IPS DF 6.9 (cell line): ENCODE measurements around the gene SLC8A3.
A peak's percentile ranks its signal among the peaks of the same experiment; 100 is the strongest.

ENCODE experiments used
- DNase-seq: peaks from one replicate; pipeline ENCODE4 v3.0.0-alpha.2; 2013; ENCODE audit warnings: low read depth, low spot score
- H3K27ac ChIP-seq: one replicate; pipeline ENCODE4 v1.5.1; 2013; ENCODE audit warnings: low read length, control low read depth
- H3K27me3 ChIP-seq: 2 replicates; pipeline ENCODE4 v1.6.1; 2013; ENCODE audit warnings: mild to moderate bottlenecking, low read length; ENCODE audit not compliant: control insufficient read depth, insufficient read depth
- H3K36me3 ChIP-seq: 2 replicates; pipeline ENCODE4 v1.6.1; 2013; ENCODE audit warnings: low read length; ENCODE audit not compliant: control insufficient read depth, insufficient read depth
- H3K4me1 ChIP-seq: 2 replicates; pipeline ENCODE4 v1.6.1; 2013; ENCODE audit warnings: low read length; ENCODE audit not compliant: control insufficient read depth, insufficient read depth
- H3K4me3 ChIP-seq: 2 replicates; pipeline ENCODE4 v1.5.1; 2013; ENCODE audit warnings: mild to moderate bottlenecking, low read length
- H3K9me3 ChIP-seq: 2 replicates; pipeline ENCODE4 v1.6.1; 2013; ENCODE audit warnings: low read length, inconsistent platforms; ENCODE audit not compliant: control insufficient read depth, insufficient read depth
- WGBS: extraction: QIAGEN DNeasy Blood & Tissue Kit; methylation state at CpG from one replicate; pipeline ENCODE4 v1.1.7; 2013; ENCODE audit warnings: mixed read lengths, missing lambda C conversion rate; ENCODE audit not compliant: insufficient read length, insufficient coverage; 5-methylcytosine and 5-hydroxymethylcytosine counted together

The SLC8A3 gene

GRCh38 chr14:70032447-70032846 is 156.3 kb downstream of the SLC8A3 start:
- Histone ChIP-seq H3K4me1 (peaks cover 5% of the 10 kb centered on the region), H3K36me3 (no peaks in the 10 kb centered on the region), H3K27ac (no peak overlapping the region), H3K9me3 (no peaks in the 10 kb centered on the region), H3K4me3 (no peak overlapping the region), H3K27me3 (no peaks in the 10 kb centered on the region)
- DNase-seq = peak; percentile 16
- WGBS = no CpG with 5 or more reads among the region's 3 CpGs

GRCh38 chr14:70032016-70032415 is 156.7 kb downstream of the SLC8A3 start:
- no peak for DNase-seq
- Histone ChIP-seq H3K27ac (no peak overlapping the region), H3K36me3 (no peaks in the 10 kb centered on the region), H3K9me3 (no peaks in the 10 kb centered on the region), H3K4me1 (peaks cover 5% of the 10 kb centered on the region), H3K27me3 (no peaks in the 10 kb centered on the region), H3K4me3 (no peak overlapping the region)
- WGBS = no CpG with 5 or more reads among the region's 9 CpGs

GRCh38 chr14:70029296-70030132 is 159.2 kb downstream of the SLC8A3 start:
- no peak for DNase-seq
- Histone ChIP-seq H3K4me3 (no peak overlapping the region), H3K36me3 (no peaks in the 10 kb centered on the region), H3K27ac (no peak overlapping the region), H3K9me3 (no peaks in the 10 kb centered on the region), H3K27me3 (no peaks in the 10 kb centered on the region), H3K4me1 (peaks cover 5% of the 10 kb centered on the region)
- no CpG with 5 or more reads among the region's 6 CpGs for WGBS

GRCh38 chr14:70027785-70028428 is 160.8 kb downstream of the SLC8A3 start:
- no peaks in the 10 kb centered on the region for H3K9me3 ChIP-seq
- no peak overlapping the region for H3K27ac ChIP-seq
- no CpG with 5 or more reads among the region's 17 CpGs for WGBS
- no peaks in the 10 kb centered on the region for H3K36me3 ChIP-seq
- H3K4me3 ChIP-seq = no peak overlapping the region
- no peaks in the 10 kb centered on the region for H3K27me3 ChIP-seq
- peaks cover 1% of the 10 kb centered on the region; the same call in 1 of the 2 replicates for H3K4me1 ChIP-seq
- peak; percentile 66 for DNase-seq

- no CpG with 5 or more reads among the region's 1 CpG for WGBS
- no peak for DNase-seq
- Histone ChIP-seq H3K4me3 (no peak overlapping the region), H3K27ac (no peak overlapping the region), H3K9me3 (no peaks in the 10 kb centered on the region), H3K36me3 (no peaks in the 10 kb centered on the region), H3K4me1 (no peaks in the 10 kb centered on the region; the same call in 1 of the 2 replicates), H3K27me3 (no peaks in the 10 kb centered on the region)
Observed at GRCh38 chr14:70023871-70024270, 164.9 kb downstream of the SLC8A3 start.

- DNase-seq = no peak
- H3K36me3 ChIP-seq = no peaks in the 10 kb centered on the region
- no peaks in the 10 kb centered on the region for H3K9me3 ChIP-seq
- no CpG with 5 or more reads among the region's 15 CpGs for WGBS
- no peak overlapping the region for H3K4me3 ChIP-seq
- no peaks in the 10 kb centered on the region for H3K27me3 ChIP-seq
- H3K27ac ChIP-seq = no peak overlapping the region
- no peaks in the 10 kb centered on the region; the same call in 1 of the 2 replicates for H3K4me1 ChIP-seq
Observed at GRCh38 chr14:70022771-70023445, 165.8 kb downstream of the SLC8A3 start.

- no peak for DNase-seq
- Histone ChIP-seq H3K4me3 (no peak overlapping the region), H3K9me3 (no peaks in the 10 kb centered on the region), H3K27me3 (no peaks in the 10 kb centered on the region), H3K27ac (no peak overlapping the region), H3K4me1 (no peaks in the 10 kb centered on the region; the same call in 1 of the 2 replicates), H3K36me3 (no peaks in the 10 kb centered on the region)
- WGBS = no CpG with 5 or more reads among the region's 8 CpGs
Observed at GRCh38 chr14:70021548-70022220, 167.1 kb downstream of the SLC8A3 start.

- no CpG with 5 or more reads among the region's 8 CpGs for WGBS
- H3K4me1 ChIP-seq = no peaks in the 10 kb centered on the region; the same call in 1 of the 2 replicates
- no peaks in the 10 kb centered on the region for H3K27me3 ChIP-seq
Observed at GRCh38 chr14:70020352-70021170, 168.2 kb downstream of the SLC8A3 start.

GRCh38 chr14:70019695-70020094 is 169.1 kb downstream of the SLC8A3 start:
- Histone ChIP-seq H3K9me3 (no peaks in the 10 kb centered on the region), H3K4me3 (no peak overlapping the region), H3K27ac (no peak overlapping the region), H3K27me3 (no peaks in the 10 kb centered on the region), H3K4me1 (no peaks in the 10 kb centered on the region; the same call in 1 of the 2 replicates), H3K36me3 (no peaks in the 10 kb centered on the region)
- DNase-seq = no peak

More at GRCh38 chr14:70020352-70021170, 168.2 kb downstream of the SLC8A3 start:
- Histone ChIP-seq H3K27ac (no peak overlapping the region), H3K9me3 (no peaks in the 10 kb centered on the region), H3K36me3 (no peaks in the 10 kb centered on the region), H3K4me3 (no peak overlapping the region)
- no peak for DNase-seq
